Right cardiac atrium (tissue), 5 donors: ENCODE measurements around the gene SLC39A11. TPM values are rescaled to one million over a fixed set of nuclear protein-coding genes. Genes with fewer than 3 reads are reported as not detected.
A peak's percentile ranks its signal among the peaks of the same experiment; 100 is the strongest.

Experiments
- ATAC-seq, 2 donors: fragments of 200-7000 bp; cut with Tn5 transposase; one replicate each; pipeline versions ENCODE4 v1.8.0 to v1.9.1; 2020; ENCODE audit warnings: moderate library complexity in 2 of 2, mild to moderate bottlenecking in 1 of 2
- DNase-seq, 3 donors: peaks; one replicate each; pipeline ENCODE4 v3.0.0-alpha.2; 2020
- H3K27ac ChIP-seq: one replicate; pipeline ENCODE4 v1.5.1; 2013; ENCODE audit warnings: mild to moderate bottlenecking, low read length, control low read depth, moderate library complexity
- H3K27me3 ChIP-seq: one replicate; pipeline ENCODE4 v1.6.1; 2013; ENCODE audit not compliant: control insufficient read depth, insufficient read depth
- H3K4me1 ChIP-seq: one replicate; pipeline ENCODE4 v1.6.1; 2013; ENCODE audit warnings: low read length; ENCODE audit not compliant: control insufficient read depth, insufficient read depth
- H3K4me3 ChIP-seq: one replicate; pipeline ENCODE4 v1.5.1; 2013; ENCODE audit warnings: low read length, control low read depth
- H3K9me3 ChIP-seq: one replicate; pipeline ENCODE4 v1.6.1; 2013; ENCODE audit warnings: low read length; ENCODE audit not compliant: control insufficient read depth
- WGBS: extraction: QIAGEN DNeasy Blood & Tissue Kit; methylation state at CpG from one replicate; pipeline ENCODE4 v1.1.7; 2013; 5-methylcytosine and 5-hydroxymethylcytosine counted together
- intact Hi-C, 4 donors: fragments of 100-400 bp; cut with DNase I; formaldehyde crosslinking; loops; one replicate each; pipeline versions ENCODE4 v1.11.0 to v1.14.0; 2022 to 2023
- polyA plus RNA-seq: library from polyadenylated mRNA; stranded (reverse); fragments of 200-250 nt; gene quantifications from one replicate; pipeline ENCODE4 v1.2.3, GENCODE V29; 2013
- total RNA-seq, 4 donors: library from RNA; stranded (reverse); fragmentation: NEBNext Ultra II Directional; extraction: Animal tissue kit (Norgen Biotek cat#: 25700); gene quantifications; one replicate each; pipeline ENCODE4 v1.2.1, GENCODE V29; 2021
- donor health status: healthy with polysubstance abuse.
- donor health status: DM: no; HTN: yes; CAD: no.
- donor health status: DM: no; HTN: no; CAD: no.
- donor health status: DM: no; HTN: yes; CAD: no; lungs with severe emphysema.
- donor health status: DM: yes; HTN: yes; CAD: no.

The SLC39A11 gene
- total and polyA plus RNA-seq, 5 donors = 3.2 to 12.6 (median 9.9) TPM

DNA sequence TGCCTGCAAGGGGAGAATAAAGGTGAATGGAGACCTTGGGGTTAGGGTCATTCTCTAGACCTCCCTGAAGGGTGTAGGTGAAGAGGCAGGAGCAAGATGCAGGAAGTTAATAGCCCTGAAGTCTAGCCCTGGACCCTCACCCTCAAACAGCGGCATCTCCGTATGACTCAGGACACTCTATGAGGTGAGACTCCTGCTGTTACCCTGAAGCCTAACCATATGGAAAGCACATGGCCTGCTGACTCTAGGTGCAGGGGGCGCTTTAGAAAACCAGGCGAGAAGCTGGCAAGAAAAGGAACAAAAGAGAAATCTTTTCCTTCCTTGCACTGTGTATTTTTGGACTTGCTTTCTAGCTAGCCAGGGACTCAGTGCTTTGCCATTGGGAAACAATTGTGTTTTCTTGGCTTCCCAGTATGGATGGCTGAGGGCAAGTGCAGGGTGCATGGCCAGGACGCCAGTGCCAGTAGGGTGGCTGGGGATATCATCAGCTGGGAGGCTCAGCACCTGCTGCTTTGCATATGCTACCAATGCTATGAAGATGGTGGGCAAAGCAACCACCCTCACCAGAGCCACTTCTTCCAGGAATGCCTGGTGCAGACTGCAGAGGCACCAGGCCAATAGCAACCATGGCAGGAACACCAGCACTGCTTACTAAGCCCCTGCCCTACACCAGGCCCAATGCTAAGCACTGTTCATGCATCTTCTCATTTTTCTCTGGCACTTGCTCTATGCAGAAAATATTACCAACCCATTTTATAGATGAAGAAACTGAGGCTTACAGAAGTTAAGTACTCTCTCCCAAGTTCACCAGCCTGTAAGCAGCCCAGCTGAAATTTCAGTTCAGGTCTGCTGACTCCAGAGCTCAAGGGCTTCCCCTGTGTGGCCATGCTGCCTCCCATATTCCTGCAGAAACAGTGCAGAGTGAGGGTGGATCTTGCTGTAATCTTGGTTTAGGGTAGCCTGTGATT lies 425.1 kb downstream of the SLC39A11 start:
- DNase-seq (no peak), ATAC-seq (no peak)
- Histone ChIP-seq H3K27ac (no peak overlapping the region), H3K4me1 (no peaks in the 10 kb centered on the region), H3K9me3 (no peaks in the 10 kb centered on the region), H3K4me3 (no peak overlapping the region), H3K27me3 (no peaks in the 10 kb centered on the region)
- 81% methylated on average over 5 of the region's 5 CpGs for WGBS
- intact Hi-C loops = no loop called here

DNA sequence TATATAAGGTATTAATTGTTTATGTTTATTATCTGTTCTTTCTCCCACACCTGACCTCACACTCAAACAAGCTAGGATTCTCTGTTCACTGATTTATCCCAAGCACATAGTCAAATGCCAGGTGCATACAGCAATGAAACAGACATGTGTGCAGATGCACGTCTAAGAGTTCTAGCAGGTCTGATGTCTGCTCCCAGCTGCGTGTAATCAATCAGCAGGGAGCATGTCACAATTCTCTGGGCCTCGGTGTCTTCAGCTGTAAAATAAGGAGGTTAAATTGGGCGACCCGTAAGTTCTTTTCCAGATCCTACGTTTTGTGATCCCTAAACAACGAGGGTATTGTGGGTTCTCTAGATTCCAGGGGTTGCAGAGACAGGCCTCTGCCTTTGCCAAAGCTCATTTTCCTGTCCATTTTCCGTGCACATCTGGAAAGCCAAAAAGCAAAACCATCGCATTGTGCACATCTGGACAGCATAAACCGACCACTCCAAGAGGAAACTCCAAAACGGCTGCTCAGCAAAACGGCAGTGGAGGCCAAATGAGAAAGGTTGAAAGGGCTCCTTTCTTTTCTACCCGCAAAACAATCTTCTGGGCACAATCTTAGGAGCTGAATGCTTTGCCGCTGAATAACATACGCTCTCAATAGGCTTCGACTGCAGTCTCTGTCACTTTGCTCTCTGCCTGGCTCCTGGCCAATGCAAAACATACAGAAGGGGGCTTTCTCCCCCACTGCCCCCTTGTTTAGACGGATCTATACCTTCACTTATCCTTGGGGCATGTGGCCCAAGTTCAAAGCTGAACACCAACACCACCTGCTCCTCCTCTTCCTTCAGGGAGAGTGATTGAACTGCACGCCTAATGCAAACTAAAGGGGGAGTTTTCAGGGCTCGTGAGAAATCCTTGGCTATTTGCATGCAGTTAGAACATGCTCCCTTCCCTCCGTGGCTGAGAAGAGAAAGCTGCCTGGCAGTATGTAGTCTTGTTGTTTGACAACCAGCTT lies 426.3 kb downstream of the SLC39A11 start:
- WGBS = 51% methylated on average over 20 of the region's 20 CpGs
- ATAC-seq = no peak

GRCh38 chr17:72662827-72663190 lies 429.7 kb downstream of the SLC39A11 start:
- intact Hi-C loops = no loop called here
- no peak overlapping the region for H3K4me3 ChIP-seq
- no peak for DNase-seq
- no peaks in the 10 kb centered on the region for H3K4me1 ChIP-seq
- WGBS = 76% methylated on average over 1 of the region's 1 CpG
- no peak for ATAC-seq
- H3K27me3 ChIP-seq = no peaks in the 10 kb centered on the region
- H3K9me3 ChIP-seq = no peaks in the 10 kb centered on the region
- H3K27ac ChIP-seq = no peak overlapping the region

More for the DNA sequence above, 426.3 kb downstream of the SLC39A11 start:
- Histone ChIP-seq H3K4me1 (no peaks in the 10 kb centered on the region), H3K27ac (no peak overlapping the region), H3K4me3 (no peak overlapping the region), H3K27me3 (no peaks in the 10 kb centered on the region), H3K9me3 (no peaks in the 10 kb centered on the region)
- no peak for DNase-seq
- intact Hi-C loops = no loop called here

DNA sequence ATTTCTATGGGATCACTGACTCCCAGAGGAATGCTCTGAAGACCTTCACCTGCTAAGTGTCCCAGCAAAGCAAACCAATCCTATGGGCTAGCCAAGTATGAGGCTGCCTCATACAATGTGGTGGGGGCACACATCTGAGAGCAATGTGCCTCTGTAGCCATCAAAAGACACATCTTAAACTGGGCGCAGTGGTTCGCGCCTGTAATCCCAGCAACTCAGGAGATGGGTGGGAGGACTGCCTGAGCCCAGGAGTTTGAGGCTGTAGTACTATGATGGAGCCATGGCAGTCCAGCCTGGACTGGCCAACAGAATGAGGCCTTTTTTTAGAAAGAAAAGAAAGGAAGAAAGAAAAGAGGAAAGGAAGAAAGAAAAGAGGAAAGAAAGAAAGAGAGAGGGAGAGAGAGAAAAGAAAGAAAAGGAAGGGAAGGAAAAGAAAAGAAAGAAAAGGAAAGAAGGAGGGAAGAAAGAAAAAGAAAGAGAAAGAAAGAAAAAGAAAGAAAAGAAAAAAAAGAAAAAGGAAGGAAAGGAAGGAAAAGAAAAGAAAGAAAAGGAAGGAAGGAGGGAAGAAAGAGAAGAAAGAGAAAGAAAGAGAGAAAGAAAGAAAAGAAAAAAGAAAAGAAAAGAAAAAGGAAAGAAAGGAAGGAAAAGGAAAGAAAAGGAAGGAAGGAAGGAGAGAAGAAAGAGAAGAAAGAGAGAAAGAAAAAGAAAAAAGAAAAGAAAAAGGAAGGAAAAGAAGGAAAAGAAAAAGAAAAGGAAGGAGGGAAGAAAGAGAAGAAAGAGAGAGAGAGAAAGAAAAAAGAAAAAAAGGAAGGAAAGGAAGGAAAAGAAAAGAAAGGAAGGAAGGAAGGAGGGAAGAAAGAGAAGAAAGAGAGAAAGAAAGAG lies 430.3 kb downstream of the SLC39A11 start:
- ATAC-seq (no peak), DNase-seq (no peak)
- WGBS = 83% methylated on average over 3 of the region's 3 CpGs
- Histone ChIP-seq H3K4me3 (no peak overlapping the region), H3K4me1 (no peaks in the 10 kb centered on the region), H3K9me3 (no peaks in the 10 kb centered on the region), H3K27ac (no peak overlapping the region), H3K27me3 (no peaks in the 10 kb centered on the region)
- intact Hi-C loops = loop anchor here in 1 of 4 donors (2.0 kb wide), 1 partner anchor 29 kb away; no protein-coding TSS in a partner anchor

DNA sequence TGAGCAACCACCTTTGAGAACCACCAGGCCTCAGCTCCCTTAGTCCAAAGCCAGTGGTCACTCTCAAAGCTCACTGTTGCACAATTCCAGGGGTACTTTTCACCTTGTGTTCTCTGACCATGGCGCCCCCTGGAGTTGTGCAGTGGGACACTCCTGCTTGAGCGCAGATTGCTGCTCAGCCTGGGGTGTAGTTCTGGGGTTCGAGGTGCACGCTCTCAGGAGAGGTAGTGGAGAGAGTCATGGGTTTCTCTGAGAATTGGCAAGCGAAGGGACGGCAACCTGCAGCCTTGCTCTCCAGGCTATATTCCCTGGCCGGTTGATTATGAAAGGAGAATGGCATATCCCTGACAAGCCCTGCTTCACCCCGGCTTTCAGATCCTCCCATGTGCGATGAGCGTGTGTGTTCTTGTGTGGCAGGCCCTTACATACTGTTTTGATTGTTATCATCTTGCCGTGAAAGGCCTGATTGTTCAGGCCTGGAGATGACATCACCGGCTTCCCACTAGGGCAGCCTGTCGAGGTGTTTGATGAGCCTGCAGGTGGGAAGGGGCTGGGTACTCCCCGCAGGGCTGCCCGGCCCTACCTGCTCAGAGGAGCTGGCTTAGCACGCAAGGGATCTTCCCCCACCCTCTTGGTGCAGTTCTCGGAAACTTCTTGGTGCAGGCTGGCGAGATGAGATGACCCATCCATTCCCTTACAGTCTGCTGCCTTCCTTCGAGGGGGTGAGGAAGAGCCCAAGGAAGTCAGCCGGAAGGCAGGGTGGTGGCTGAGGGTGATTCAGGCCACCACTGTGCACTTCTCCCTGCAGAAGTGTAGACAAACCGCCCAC lies 431.2 kb downstream of the SLC39A11 start:
- ATAC-seq (no peak), DNase-seq (no peak)
- 86% methylated on average over 21 of the region's 21 CpGs for WGBS
- H3K27ac ChIP-seq = no peak overlapping the region
- no peak overlapping the region for H3K4me3 ChIP-seq
- H3K9me3 ChIP-seq = no peaks in the 10 kb centered on the region
- intact Hi-C loops = loop anchor here in 1 of 4 donors (2.0 kb wide), 1 partner anchor 29 kb away; no protein-coding TSS in a partner anchor
- H3K4me1 ChIP-seq = no peaks in the 10 kb centered on the region
- no peaks in the 10 kb centered on the region for H3K27me3 ChIP-seq

- Histone ChIP-seq H3K9me3 (no peaks in the 10 kb centered on the region), H3K4me3 (no peak overlapping the region), H3K27me3 (no peaks in the 10 kb centered on the region), H3K4me1 (no peaks in the 10 kb centered on the region), H3K27ac (no peak overlapping the region)
- no peak for ATAC-seq
- 87% methylated on average over 20 of the region's 20 CpGs for WGBS
- intact Hi-C loops = loop anchor here in 1 of 4 donors (2.0 kb wide), 1 partner anchor 28 kb away; no protein-coding TSS in a partner anchor
- no peak for DNase-seq
These were observed 432.0 kb downstream of the SLC39A11 start for GRCh38 chr17:72660274-72661115.

- Histone ChIP-seq H3K4me3 (no peak overlapping the region), H3K27me3 (no peaks in the 10 kb centered on the region), H3K9me3 (no peaks in the 10 kb centered on the region), H3K27ac (no peak overlapping the region), H3K4me1 (no peaks in the 10 kb centered on the region)
- 81% methylated on average over 4 of the region's 4 CpGs for WGBS
- DNase-seq (no peak), ATAC-seq (no peak)
- intact Hi-C loops = loop anchor here in 1 of 4 donors (2.0 kb wide), 1 partner anchor 27 kb away; no protein-coding TSS in a partner anchor
These were observed 432.7 kb downstream of the SLC39A11 start for GRCh38 chr17:72659811-72660210.

DNA sequence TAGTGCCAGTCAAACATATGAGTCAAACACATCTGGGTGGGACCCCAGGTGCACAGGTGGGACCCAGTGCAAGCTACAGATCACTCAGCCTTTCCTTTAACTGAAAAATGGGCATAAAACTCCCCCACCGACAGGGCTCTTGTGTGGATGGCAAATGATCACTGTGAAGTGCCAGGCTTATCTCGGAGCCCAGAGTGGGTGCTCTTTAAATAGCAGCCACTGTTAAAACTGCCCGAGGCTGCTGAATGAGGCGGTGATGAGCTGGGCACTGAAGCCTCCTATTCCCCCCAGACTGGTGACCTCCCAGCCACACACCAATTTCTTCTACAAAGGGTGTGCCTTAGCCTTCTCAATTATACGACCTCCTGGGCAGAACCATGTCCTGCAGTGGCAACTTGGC lies 433.8 kb downstream of the SLC39A11 start:
- DNase-seq (no peak), ATAC-seq (peak; percentile 70 to 71)
- Histone ChIP-seq H3K9me3 (no peaks in the 10 kb centered on the region), H3K27ac (no peak overlapping the region), H3K4me3 (no peak overlapping the region), H3K4me1 (no peaks in the 10 kb centered on the region), H3K27me3 (no peaks in the 10 kb centered on the region)
- WGBS = 65% methylated on average over 5 of the region's 5 CpGs
- intact Hi-C loops = no loop called here
